ENCODE results near the gene CPED1. TPM values are rescaled to one million over a fixed set of nuclear protein-coding genes. Genes with fewer than 3 reads are reported as not detected.
"Not testable (repeated sequence)": the region's sequence is repeated elsewhere in the genome, so short reads cannot be mapped to it uniquely, and the experiment has no call there.

Gene CPED1
- total RNA-seq, 2 experiments from 2014 or later, result not detected

DNA sequence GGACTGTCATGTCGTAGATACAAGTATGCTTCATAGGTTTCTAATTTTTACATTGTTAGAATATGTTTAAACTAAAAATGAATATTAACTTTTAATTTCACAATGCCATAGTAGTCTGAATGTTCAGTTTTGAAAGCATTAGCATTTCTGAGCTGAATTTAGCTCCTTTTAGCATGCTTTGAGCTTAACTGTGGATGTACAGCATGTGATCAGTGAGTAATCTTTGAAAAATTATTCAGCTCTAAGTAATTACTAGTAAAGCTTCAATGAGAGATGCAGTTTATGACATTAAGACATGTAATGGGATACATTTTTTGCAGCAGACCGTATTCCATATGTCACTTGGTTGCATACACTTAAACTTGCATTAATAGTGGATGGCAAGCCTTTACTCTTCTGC lies 226.1 kb downstream of the CPED1 start:
- Histone ChIP-seq H3K79me2 (ENCODE audit: insufficient read depth, low read depth, low read length) (no peaks in the 10 kb centered on the region), H3K9me2 (ENCODE audit: insufficient read depth, low read length) (no peaks in the 10 kb centered on the region), H2AFZ (ENCODE audit: low read length) (no peak overlapping the region), H3K4me3 (ENCODE audit: low read depth, low read length, poor library complexity, severe bottlenecking) (no peak overlapping the region), H3K36me3 (ENCODE audit: insufficient read depth, low read length) (no peaks in the 10 kb centered on the region), H3K27ac (ENCODE audit: low read depth, low read length, poor library complexity, severe bottlenecking) (no peak overlapping the region), H3K4me1 (ENCODE audit: insufficient read depth, low read length, poor library complexity, severe bottlenecking) (no peaks in the 10 kb centered on the region), H3K4me2 (ENCODE audit: low read length) (no peak overlapping the region), H4K20me1 (ENCODE audit: insufficient read depth, low read length) (no peaks in the 10 kb centered on the region), H3K9me3 (ENCODE audit: low read length) (no peaks in the 10 kb centered on the region)
- POLR2A ChIA-PET, result interaction anchor here (0.6 to 1.2 kb wide), 3 partner anchors 18 to 188 kb away, joined by 4 read pairs; no protein-coding TSS in a partner anchor
- intact Hi-C loops (cut with micrococcal nuclease; ENCODE audit: unreplicated experiment), result no loop called here
- TF ChIP-seq, protein P1, sequence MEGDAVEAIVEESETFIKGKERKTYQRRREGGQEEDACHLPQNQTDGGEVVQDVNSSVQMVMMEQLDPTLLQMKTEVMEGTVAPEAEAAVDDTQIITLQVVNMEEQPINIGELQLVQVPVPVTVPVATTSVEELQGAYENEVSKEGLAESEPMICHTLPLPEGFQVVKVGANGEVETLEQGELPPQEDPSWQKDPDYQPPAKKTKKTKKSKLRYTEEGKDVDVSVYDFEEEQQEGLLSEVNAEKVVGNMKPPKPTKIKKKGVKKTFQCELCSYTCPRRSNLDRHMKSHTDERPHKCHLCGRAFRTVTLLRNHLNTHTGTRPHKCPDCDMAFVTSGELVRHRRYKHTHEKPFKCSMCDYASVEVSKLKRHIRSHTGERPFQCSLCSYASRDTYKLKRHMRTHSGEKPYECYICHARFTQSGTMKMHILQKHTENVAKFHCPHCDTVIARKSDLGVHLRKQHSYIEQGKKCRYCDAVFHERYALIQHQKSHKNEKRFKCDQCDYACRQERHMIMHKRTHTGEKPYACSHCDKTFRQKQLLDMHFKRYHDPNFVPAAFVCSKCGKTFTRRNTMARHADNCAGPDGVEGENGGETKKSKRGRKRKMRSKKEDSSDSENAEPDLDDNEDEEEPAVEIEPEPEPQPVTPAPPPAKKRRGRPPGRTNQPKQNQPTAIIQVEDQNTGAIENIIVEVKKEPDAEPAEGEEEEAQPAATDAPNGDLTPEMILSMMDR (conservative IDR thresholded peaks at IDR 0.05; ENCODE audit: low read length), result no peak
- TF ChIP-seq EZH2phosphoT487 (IDR thresholded peaks at IDR 0.05; ENCODE audit: borderline replicate concordance, low read depth, low read length), result no peak
- CTCF ChIA-PET (ENCODE audit: unreplicated experiment), result interaction anchor here (0.6 kb wide), 1 partner anchor 182 kb away, joined by 4 read pairs; no protein-coding TSS in a partner anchor
- DNase-seq (ENCODE audit: low spot score), result no peak
- no TSS peak for BruUV-seq (replicated peaks)

DNA sequence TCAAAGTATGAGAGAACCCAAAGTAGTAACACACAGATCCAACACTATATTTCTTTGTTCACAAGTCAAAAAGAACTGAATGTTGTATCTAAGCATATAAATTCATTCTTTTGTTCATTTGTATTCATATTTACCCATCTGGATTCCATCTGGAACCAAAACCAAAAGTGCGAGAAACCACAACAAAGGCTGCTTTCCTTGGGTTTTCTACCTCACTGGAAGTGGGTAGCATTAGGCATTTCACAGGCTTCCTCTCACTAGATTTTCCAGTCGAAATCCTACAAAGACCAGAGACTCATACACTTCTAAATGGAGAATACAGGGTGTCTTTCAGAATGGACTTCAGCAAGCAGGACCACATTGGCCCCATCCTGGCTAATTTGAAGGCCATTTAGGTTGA lies 230.5 kb downstream of the CPED1 start:
- no peak for DNase-seq (ENCODE audit: low spot score)
- Histone ChIP-seq H2AFZ (ENCODE audit: low read length) (no peak overlapping the region), H3K27ac (ENCODE audit: low read depth, low read length, poor library complexity, severe bottlenecking) (no peak overlapping the region), H4K20me1 (ENCODE audit: insufficient read depth, low read length) (no peaks in the 10 kb centered on the region), H3K9me2 (ENCODE audit: insufficient read depth, low read length) (no peaks in the 10 kb centered on the region), H3K36me3 (ENCODE audit: insufficient read depth, low read length) (no peaks in the 10 kb centered on the region), H3K9me3 (ENCODE audit: low read length) (no peaks in the 10 kb centered on the region), H3K4me2 (ENCODE audit: low read length) (no peak overlapping the region), H3K4me1 (ENCODE audit: insufficient read depth, low read length, poor library complexity, severe bottlenecking) (no peaks in the 10 kb centered on the region), H3K79me2 (ENCODE audit: insufficient read depth, low read depth, low read length) (no peaks in the 10 kb centered on the region), H3K4me3 (ENCODE audit: low read depth, low read length, poor library complexity, severe bottlenecking) (no peak overlapping the region)
- POLR2A ChIA-PET, result interaction anchor here (0.8 to 1.2 kb wide), 3 partner anchors 15 to 84 kb away, joined by 3 to 7 read pairs (median 3); no protein-coding TSS in a partner anchor
- intact Hi-C loops (cut with micrococcal nuclease; ENCODE audit: unreplicated experiment), result no loop called here
- CTCF ChIA-PET (ENCODE audit: unreplicated experiment), result no interaction called here
- TF ChIP-seq, protein P1 (conservative IDR thresholded peaks at IDR 0.05; ENCODE audit: low read length), result no peak
- no peak for TF ChIP-seq EZH2phosphoT487 (IDR thresholded peaks at IDR 0.05; ENCODE audit: borderline replicate concordance, low read depth, low read length)
- BruUV-seq (replicated peaks), result no TSS peak

DNA sequence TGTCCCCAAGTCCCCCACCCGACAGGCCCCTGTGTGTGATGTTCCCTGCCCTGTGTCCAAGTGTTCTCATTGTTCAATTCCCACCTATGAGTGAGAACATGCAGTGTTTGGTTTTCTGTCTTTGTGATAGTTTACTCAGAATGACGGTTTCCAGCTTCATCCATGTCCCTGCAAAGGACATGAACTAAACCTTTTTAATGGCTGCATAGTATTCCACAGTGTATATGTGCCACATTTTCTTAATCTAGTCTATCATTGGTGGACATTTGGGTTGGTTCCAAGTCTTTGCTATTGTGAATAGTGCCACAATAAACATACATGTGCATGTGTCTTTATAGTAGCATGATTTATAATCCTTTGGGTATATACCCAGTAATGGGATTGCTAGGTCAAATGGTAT lies 232.6 kb downstream of the CPED1 start:
- H3K36me3 ChIP-seq (ENCODE audit: insufficient read depth, low read length); H2AFZ ChIP-seq (ENCODE audit: low read length); H3K79me2 ChIP-seq (ENCODE audit: insufficient read depth, low read depth, low read length); CTCF ChIA-PET (ENCODE audit: unreplicated experiment); POLR2A ChIA-PET; H3K27ac ChIP-seq (ENCODE audit: low read depth, low read length, poor library complexity, severe bottlenecking); DNase-seq (ENCODE audit: low spot score); H3K9me3 ChIP-seq (ENCODE audit: low read length); H3K4me3 ChIP-seq (ENCODE audit: low read depth, low read length, poor library complexity, severe bottlenecking); H3K4me2 ChIP-seq (ENCODE audit: low read length); H4K20me1 ChIP-seq (ENCODE audit: insufficient read depth, low read length); H3K4me1 ChIP-seq (ENCODE audit: insufficient read depth, low read length, poor library complexity, severe bottlenecking); H3K9me2 ChIP-seq (ENCODE audit: insufficient read depth, low read length); intact Hi-C loops (cut with micrococcal nuclease; ENCODE audit: unreplicated experiment); BruUV-seq (replicated peaks): not testable (repeated sequence)

Data from OCI-LY7 (cell line).